ENCODE measurements around the gene HTATIP2. TPM values are rescaled to one million over a fixed set of nuclear protein-coding genes. Genes with fewer than 3 reads are reported as not detected.

The HTATIP2 gene
- total RNA-seq, 4 donors from 2014 or later: 19.3 to 37.1 (median 28.5) TPM

DNA sequence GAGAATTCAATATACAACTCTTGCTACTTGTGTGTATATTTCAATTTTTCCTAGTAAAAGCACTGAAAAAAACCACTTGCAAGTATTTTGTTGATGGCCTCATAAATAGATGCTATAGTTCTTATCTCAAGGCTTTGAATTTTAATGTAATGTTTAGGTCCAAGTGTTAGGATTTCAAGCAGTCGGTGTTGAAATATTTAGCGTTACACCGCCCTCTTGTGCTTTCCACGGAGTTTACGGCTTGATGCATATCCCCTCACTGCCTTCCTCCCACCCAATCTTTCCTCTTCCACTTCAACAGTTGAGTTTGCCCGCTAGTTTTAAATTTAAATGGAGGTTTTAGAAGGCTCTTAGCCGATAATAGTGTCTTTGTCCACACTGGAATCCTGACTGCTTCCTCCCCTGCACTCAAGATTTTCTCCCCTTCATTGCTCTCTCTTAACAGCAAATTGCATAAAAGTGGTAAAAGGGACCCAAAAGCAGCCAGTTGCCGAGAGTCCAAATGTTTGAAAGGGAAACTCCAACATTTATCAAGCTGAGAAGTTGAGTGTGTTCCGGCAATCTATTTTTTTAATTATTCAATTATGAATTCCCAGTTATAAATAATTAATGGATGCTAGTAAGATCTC, 25.9 kb upstream of the HTATIP2 start:
- H3K27ac ChIP-seq: no peak overlapping the region
- H3K36me3 ChIP-seq: no peaks in the 10 kb centered on the region
- no peaks in the 10 kb centered on the region for H3K9me3 ChIP-seq
- H3K4me3 ChIP-seq: no peak overlapping the region
- peaks cover 0 to 2% (median 0%) of the 10 kb centered on the region in 4 donors for H3K4me1 ChIP-seq
- DNase-seq (ENCODE audit: low spot score in 2 of 2): peak in 1 of 2 donors; percentile 11
- 14% methylated on average over 9 of the region's 9 CpGs for WGBS, 2 donors
- TF ChIP-seq, protein P1, sequence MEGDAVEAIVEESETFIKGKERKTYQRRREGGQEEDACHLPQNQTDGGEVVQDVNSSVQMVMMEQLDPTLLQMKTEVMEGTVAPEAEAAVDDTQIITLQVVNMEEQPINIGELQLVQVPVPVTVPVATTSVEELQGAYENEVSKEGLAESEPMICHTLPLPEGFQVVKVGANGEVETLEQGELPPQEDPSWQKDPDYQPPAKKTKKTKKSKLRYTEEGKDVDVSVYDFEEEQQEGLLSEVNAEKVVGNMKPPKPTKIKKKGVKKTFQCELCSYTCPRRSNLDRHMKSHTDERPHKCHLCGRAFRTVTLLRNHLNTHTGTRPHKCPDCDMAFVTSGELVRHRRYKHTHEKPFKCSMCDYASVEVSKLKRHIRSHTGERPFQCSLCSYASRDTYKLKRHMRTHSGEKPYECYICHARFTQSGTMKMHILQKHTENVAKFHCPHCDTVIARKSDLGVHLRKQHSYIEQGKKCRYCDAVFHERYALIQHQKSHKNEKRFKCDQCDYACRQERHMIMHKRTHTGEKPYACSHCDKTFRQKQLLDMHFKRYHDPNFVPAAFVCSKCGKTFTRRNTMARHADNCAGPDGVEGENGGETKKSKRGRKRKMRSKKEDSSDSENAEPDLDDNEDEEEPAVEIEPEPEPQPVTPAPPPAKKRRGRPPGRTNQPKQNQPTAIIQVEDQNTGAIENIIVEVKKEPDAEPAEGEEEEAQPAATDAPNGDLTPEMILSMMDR (IDR thresholded peaks at IDR 0.05): peak in 1 of 5 experiments; percentile 28
- no peak for TF ChIP-seq POLR2A (IDR thresholded peaks at IDR 0.05)
- peaks cover 0 to 10% of the 10 kb centered on the region in 2 donors for H3K27me3 ChIP-seq

DNA sequence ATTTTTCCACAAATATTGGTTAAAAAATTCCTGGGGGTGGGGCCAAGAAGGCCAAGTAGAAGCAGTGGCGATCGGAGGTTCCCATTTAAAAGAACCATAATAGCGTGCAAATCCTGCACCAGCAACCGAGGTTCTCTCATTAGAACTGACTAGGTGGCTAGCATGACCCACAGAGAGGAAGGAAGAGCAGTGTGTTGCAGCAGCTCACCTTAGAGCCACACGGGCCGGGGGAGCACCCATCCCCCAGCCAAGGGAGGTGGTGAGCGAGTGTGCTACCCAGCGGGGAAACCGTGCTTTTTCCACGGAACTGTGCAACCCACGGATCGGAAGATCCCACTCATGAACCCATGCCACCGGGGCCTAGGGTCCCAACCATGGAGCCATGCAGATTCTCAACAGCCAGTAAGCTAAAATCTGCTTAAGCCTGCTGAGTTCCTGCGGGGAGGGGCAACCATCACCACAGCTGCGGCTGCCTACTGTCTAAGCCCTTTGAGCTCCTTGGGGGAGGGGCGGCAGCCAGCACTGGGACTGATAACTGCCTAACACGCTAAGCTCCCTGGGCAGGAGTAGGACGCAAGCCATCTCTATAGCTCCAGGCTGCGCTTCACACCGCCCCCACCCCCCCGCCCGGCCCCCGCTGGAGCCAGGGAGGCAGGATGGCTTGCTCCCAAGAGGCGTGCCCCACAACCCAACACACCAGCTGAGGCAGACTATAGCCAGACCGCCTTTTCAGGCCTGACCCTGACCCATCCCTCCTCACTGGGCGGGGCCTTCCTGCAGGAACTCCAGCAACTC, 21.0 kb upstream of the HTATIP2 start:
- WGBS, 2 donors: 31 to 44% methylated on average over 21 to 22 of the region's 26 CpGs

DNA sequence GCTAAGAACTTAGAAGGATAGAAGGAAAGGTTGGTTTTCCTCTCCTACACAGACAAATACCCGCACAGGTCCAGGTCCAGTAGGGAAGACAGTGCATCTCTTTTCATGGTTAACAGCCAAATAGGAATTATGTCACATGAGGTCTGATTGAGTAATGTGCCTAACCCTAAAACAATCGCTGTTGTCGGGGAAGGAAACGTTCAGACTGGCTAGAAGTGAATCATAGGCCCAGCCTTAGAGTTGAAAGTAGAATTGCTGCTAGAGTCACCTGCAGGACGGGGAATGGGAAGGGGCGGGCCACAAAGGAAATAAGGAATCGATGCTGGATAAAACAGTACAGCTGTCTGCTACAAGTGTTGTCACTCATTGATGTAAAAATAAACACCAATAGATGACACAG, 12.4 kb upstream of the HTATIP2 start:
- 73 to 75% methylated on average over 7 of the region's 7 CpGs for WGBS, 2 donors
- no peak overlapping the region for H3K4me3 ChIP-seq
- DNase-seq (ENCODE audit: low spot score in 2 of 2): no peak
- no peaks in the 10 kb centered on the region for H3K9me3 ChIP-seq
- TF ChIP-seq EP300 (IDR thresholded peaks at IDR 0.05) (no peak), POLR2A (IDR thresholded peaks at IDR 0.05) (no peak)
- TF ChIP-seq, protein P1 (IDR thresholded peaks at IDR 0.05): no peak
- no peaks in the 10 kb centered on the region for H3K36me3 ChIP-seq
- H3K27ac ChIP-seq: no peak overlapping the region
- H3K27me3 ChIP-seq: peaks cover 0 to 3% of the 10 kb centered on the region in 2 donors
- H3K4me1 ChIP-seq: peaks cover 0 to 5% (median 0%) of the 10 kb centered on the region in 4 donors

More for the DNA sequence above, 21.0 kb upstream of the HTATIP2 start:
- Histone ChIP-seq H3K4me3 (no peak overlapping the region), H3K27me3 (peaks cover 0 to 22% of the 10 kb centered on the region in 2 donors), H3K27ac (no peak overlapping the region), H3K4me1 (peaks cover 0 to 4% (median 0%) of the 10 kb centered on the region in 4 donors), H3K9me3 (no peaks in the 10 kb centered on the region), H3K36me3 (no peaks in the 10 kb centered on the region)
- no peak for TF ChIP-seq EP300 (IDR thresholded peaks at IDR 0.05)
- TF ChIP-seq, protein P1 (IDR thresholded peaks at IDR 0.05): no peak
- no peak for DNase-seq (ENCODE audit: low spot score in 2 of 2)

DNA sequence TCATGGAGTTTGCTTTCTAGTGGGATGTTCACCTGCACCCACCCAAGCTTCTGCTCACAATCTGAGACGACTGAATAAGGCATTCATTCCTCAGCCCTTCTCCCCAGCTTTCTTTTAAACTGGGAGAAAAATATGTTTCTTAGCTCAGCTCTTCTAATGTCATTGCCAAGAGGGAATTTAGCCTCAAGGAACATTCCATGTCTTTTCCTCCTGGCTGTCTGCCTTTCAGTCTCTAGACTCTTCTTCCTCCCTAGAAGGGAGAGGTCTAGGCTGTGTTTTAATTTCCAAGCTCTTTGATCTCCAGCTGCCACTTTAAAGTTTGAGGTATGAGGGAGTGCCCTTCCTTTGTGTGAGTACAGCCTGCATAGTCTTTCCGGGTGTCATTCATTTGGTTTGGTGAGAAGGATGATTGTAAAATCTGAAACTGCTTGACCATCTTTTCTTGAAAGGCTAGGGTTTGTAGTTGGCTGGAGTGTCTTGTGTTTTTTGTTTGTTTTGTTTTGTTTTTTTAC, 11.7 kb upstream of the HTATIP2 start:
- Histone ChIP-seq H3K27ac (no peak overlapping the region), H3K27me3 (peaks cover 0 to 3% of the 10 kb centered on the region in 2 donors), H3K4me3 (no peak overlapping the region), H3K9me3 (no peaks in the 10 kb centered on the region), H3K36me3 (no peaks in the 10 kb centered on the region), H3K4me1 (peaks cover 0 to 5% (median 0%) of the 10 kb centered on the region in 4 donors)
- WGBS, 2 donors: 37 to 39% methylated on average over 2 of the region's 2 CpGs
- DNase-seq (ENCODE audit: low spot score in 2 of 2): no peak
- TF ChIP-seq, protein P1 (IDR thresholded peaks at IDR 0.05): no peak
- no peak for TF ChIP-seq POLR2A (IDR thresholded peaks at IDR 0.05)
